Neural progenitor cell (in vitro differentiated cells): ENCODE measurements around the gene PSMA7. TPM values are rescaled to one million over a fixed set of nuclear protein-coding genes. Genes with fewer than 3 reads are reported as not detected.

Source experiments
- DNase-seq: peaks from one replicate; pipeline ENCODE4 v3.0.0-alpha.2; 2016; ENCODE audit warnings: low spot score
- H2AFZ ChIP-seq: fragments of 200-600 bp; sonication (generic); replicated peaks from 2 replicates; pipeline ENCODE4 v1.6.1; 2016; ENCODE audit warnings: antibody characterized with exemption
- H3F3A ChIP-seq: fragments of 200-600 bp; sonication (generic); 2 replicates; pipeline ENCODE4 v1.6.1; 2016; ENCODE audit warnings: antibody characterized with exemption, low read depth
- H3K27ac ChIP-seq: fragments of 200-600 bp; sonication (generic); 2 replicates; pipeline ENCODE4 v1.5.1; 2016; ENCODE audit warnings: mild to moderate bottlenecking
- H3K27me3 ChIP-seq: fragments of 200-600 bp; sonication (generic); 2 replicates; pipeline ENCODE4 v1.6.1; 2016; ENCODE audit warnings: mild to moderate bottlenecking, moderate library complexity
- H3K36me3 ChIP-seq: fragments of 200-600 bp; sonication (generic); 2 replicates; pipeline ENCODE4 v1.5.1; 2016
- H3K4me1 ChIP-seq: fragments of 200-600 bp; sonication (generic); 2 replicates; pipeline ENCODE4 v1.6.1; 2016; ENCODE audit warnings: mixed run types
- H3K4me2 ChIP-seq: fragments of 200-600 bp; sonication (generic); 2 replicates; pipeline ENCODE4 v1.6.1; 2016
- H3K4me3 ChIP-seq: fragments of 200-600 bp; sonication (generic); 2 replicates; pipeline ENCODE4 v1.5.1; 2016
- H3K79me2 ChIP-seq: fragments of 200-600 bp; sonication (generic); 2 replicates; pipeline ENCODE4 v1.6.1; 2016; ENCODE audit warnings: low read depth
- H3K9ac ChIP-seq: fragments of 200-600 bp; sonication (generic); 2 replicates; pipeline ENCODE4 v1.6.1; 2016
- H3K9me3 ChIP-seq: fragments of 200-600 bp; sonication (generic); 2 replicates; pipeline ENCODE4 v1.5.1; 2016; ENCODE audit warnings: low read depth
- H4K20me1 ChIP-seq: fragments of 200-600 bp; sonication (generic); 2 replicates; pipeline ENCODE4 v1.6.1; 2016; ENCODE audit warnings: low read depth
- H3K27ac Mint-ChIP-seq: 3 replicates; pipeline ENCODE4 v1.8.0; 2021; ENCODE audit warnings: mixed read lengths
- H3K27me3 Mint-ChIP-seq: 2 replicates; pipeline ENCODE4 v1.8.0; 2022; ENCODE audit warnings: low read depth, mild to moderate bottlenecking, inconsistent platforms, moderate library complexity, mixed read lengths; ENCODE audit not compliant: insufficient read depth
- H3K36me3 Mint-ChIP-seq: 3 replicates; pipeline ENCODE4 v1.8.0; 2021; ENCODE audit warnings: mixed read lengths
- H3K4me1 Mint-ChIP-seq: 3 replicates; pipeline ENCODE4 v1.8.0; 2021; ENCODE audit warnings: mixed read lengths
- H3K4me3 Mint-ChIP-seq: 3 replicates; pipeline ENCODE4 v1.8.0; 2021; ENCODE audit warnings: mild to moderate bottlenecking, moderate library complexity, mixed read lengths
- H3K9me3 Mint-ChIP-seq: 3 replicates; pipeline ENCODE4 v1.8.0; 2020; ENCODE audit warnings: mixed read lengths
- EZH2 ChIP-seq: fragments of 200-600 bp; sonication (generic); IDR thresholded peaks from 2 replicates; pipeline ENCODE4 v1.6.1; 2017; ENCODE audit warnings: antibody characterized with exemption, mild to moderate bottlenecking, moderate library complexity
- EZH2phosphoT487 ChIP-seq: fragments of 200-600 bp; sonication (generic); IDR thresholded peaks from 2 replicates; pipeline ENCODE4 v1.6.1; 2017; ENCODE audit warnings: antibody characterized with exemption
- total RNA-seq: library from RNA; depleted of rRNA; stranded (reverse); fragments of >200 nt; gene quantifications from 2 replicates; pipeline ENCODE4 v1.2.3, GENCODE V29; 2015; ENCODE audit warnings: low replicate concordance
- TF ChIP-seq, protein P1 (sequence below): fragments of 200-600 bp; sonication (generic); IDR thresholded peaks from 2 replicates; pipeline ENCODE4 v1.5.1; 2017; ENCODE audit warnings: antibody characterized with exemption, mild to moderate bottlenecking

PSMA7 gene
- total RNA-seq, 1 donor from 2014 or later: 237 TPM

DNA sequence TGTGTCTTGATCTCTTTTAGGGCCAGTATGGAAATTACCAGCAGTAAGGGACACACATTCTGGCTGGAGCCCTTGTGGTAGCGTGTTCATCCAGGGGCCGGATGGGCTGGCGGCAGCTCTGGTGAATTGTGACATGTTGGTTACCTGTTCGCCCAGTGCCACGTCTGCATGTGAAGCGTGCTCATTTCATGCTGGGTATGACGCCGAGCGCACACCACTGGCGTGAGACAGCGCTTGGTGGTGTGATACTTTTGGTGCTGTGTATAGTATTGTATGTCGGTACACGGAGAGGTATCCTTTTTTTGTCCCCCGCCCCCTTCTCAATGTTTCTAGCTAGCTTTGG lies 35.9 kb upstream of the PSMA7 start:
- Histone ChIP-seq H3K27ac (no peak overlapping the region), H3K27me3 (no peaks in the 10 kb centered on the region), H3K4me1 (peaks cover 10% of the 10 kb centered on the region), H3K36me3 (peaks cover 7% of the 10 kb centered on the region), H3K4me3 (no peak overlapping the region), H3K9me3 (no peaks in the 10 kb centered on the region), H4K20me1 (no peaks in the 10 kb centered on the region), H3F3A (peaks cover 35% of the 10 kb centered on the region), H3K4me2 (no peak overlapping the region), H2AFZ (no peak overlapping the region), H3K79me2 (peaks cover 12% of the 10 kb centered on the region), H3K9ac (no peak overlapping the region)
- peaks cover 12% of the 10 kb centered on the region for H3K36me3 Mint-ChIP-seq
- H3K9me3 Mint-ChIP-seq: no peaks in the 10 kb centered on the region
- peaks cover 3% of the 10 kb centered on the region for H3K27me3 Mint-ChIP-seq
- no peak overlapping the region for H3K27ac Mint-ChIP-seq
- TF ChIP-seq, protein P1, sequence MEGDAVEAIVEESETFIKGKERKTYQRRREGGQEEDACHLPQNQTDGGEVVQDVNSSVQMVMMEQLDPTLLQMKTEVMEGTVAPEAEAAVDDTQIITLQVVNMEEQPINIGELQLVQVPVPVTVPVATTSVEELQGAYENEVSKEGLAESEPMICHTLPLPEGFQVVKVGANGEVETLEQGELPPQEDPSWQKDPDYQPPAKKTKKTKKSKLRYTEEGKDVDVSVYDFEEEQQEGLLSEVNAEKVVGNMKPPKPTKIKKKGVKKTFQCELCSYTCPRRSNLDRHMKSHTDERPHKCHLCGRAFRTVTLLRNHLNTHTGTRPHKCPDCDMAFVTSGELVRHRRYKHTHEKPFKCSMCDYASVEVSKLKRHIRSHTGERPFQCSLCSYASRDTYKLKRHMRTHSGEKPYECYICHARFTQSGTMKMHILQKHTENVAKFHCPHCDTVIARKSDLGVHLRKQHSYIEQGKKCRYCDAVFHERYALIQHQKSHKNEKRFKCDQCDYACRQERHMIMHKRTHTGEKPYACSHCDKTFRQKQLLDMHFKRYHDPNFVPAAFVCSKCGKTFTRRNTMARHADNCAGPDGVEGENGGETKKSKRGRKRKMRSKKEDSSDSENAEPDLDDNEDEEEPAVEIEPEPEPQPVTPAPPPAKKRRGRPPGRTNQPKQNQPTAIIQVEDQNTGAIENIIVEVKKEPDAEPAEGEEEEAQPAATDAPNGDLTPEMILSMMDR: no peak
- no peak for TF ChIP-seq EZH2
- no peak for DNase-seq
- H3K4me1 Mint-ChIP-seq: peaks cover 14% of the 10 kb centered on the region
- H3K4me3 Mint-ChIP-seq: no peak overlapping the region

DNA sequence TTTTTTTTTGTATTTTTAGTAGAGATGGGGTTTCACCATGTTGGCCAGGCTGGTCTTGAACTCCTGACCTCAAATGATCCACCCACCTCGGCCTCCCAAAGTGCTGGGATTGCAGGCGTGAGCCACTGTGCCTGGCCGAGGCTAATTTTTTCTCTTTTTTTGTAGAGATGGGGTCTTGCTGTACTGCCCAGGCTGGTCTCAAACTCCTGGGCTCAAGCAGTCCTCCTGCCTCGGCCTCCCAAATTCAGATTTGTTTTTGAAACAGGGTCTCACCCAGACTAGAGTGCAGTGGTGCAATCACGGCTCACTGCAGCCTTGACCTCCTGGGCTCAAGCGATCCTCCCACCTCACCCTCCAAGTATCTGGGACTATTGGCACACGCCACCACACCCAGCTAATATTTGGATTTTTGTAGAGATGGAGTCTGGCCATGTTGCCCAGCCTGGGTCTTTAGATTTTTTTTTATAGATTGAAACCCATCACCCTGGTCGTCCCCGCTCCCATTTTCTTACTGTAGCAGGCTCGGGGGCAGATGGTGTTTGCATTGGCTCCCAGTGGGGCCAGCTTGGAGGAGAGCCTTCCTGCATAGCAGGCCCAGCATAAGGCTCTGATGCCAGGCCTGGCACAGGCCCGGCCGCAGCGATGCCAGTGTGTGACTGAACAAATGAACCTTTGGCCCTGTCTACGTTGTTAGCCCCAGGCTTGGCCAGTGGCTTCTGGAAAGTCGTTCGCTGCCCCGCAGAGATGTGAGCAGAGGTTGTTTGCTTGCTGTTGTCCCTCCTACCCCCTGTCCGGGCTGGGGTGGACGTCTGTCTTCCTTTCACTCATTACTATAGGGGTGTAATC lies 35.3 kb upstream of the PSMA7 start:
- Mint-ChIP-seq H3K9me3 (no peaks in the 10 kb centered on the region), H3K27me3 (peaks cover 3% of the 10 kb centered on the region), H3K4me1 (peaks cover 11% of the 10 kb centered on the region), H3K27ac (no peak overlapping the region), H3K36me3 (peaks cover 14% of the 10 kb centered on the region), H3K4me3 (no peak overlapping the region)
- no peak overlapping the region for H2AFZ ChIP-seq
- no peak overlapping the region for H3K9ac ChIP-seq
- DNase-seq: no peak
- peaks cover 6% of the 10 kb centered on the region for H3K79me2 ChIP-seq
- no peaks in the 10 kb centered on the region for H3K9me3 ChIP-seq
- peaks cover 7% of the 10 kb centered on the region for H3K4me1 ChIP-seq
- H3K27me3 ChIP-seq: no peaks in the 10 kb centered on the region
- no peaks in the 10 kb centered on the region for H4K20me1 ChIP-seq
- H3K27ac ChIP-seq: no peak overlapping the region
- H3F3A ChIP-seq: peaks cover 32% of the 10 kb centered on the region
- H3K4me3 ChIP-seq: no peak overlapping the region
- no peak overlapping the region for H3K4me2 ChIP-seq
- TF ChIP-seq, protein P1: no peak
- TF ChIP-seq EZH2phosphoT487: no peak
- no peak for TF ChIP-seq EZH2
- H3K36me3 ChIP-seq: peaks cover 7% of the 10 kb centered on the region

DNA sequence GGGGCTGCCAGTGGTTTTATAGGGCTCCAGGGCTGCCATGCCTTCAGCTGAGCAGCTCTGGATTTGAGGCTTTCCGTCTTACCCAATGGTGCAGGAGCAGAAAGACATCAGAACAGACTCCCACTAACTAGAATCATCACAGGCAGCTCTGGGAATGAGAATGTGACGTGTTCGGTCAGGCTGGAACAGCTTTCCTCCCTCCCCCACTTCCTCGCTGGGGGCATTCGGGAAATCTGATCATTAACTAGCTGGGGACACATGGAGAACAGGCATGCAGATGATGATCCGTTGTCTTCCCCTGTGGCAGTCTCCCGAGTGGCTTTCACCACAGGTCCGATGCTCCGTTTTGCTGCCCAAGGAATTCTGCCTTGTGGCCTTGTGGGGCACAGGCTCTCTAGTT lies 34.1 kb upstream of the PSMA7 start:
- Histone ChIP-seq H3F3A (peaks cover 26% of the 10 kb centered on the region), H3K4me3 (no peak overlapping the region), H3K27ac (no peak overlapping the region), H3K79me2 (no peaks in the 10 kb centered on the region), H4K20me1 (no peaks in the 10 kb centered on the region), H3K27me3 (no peaks in the 10 kb centered on the region), H3K9ac (no peak overlapping the region), H3K4me2 (no peak overlapping the region), H2AFZ (no peak overlapping the region), H3K9me3 (no peaks in the 10 kb centered on the region), H3K4me1 (peaks cover 6% of the 10 kb centered on the region), H3K36me3 (peaks cover 7% of the 10 kb centered on the region)
- peaks cover 14% of the 10 kb centered on the region for H3K36me3 Mint-ChIP-seq
- TF ChIP-seq EZH2: no peak
- TF ChIP-seq, protein P1: no peak
- DNase-seq: no peak
- H3K27me3 Mint-ChIP-seq: peaks cover 3% of the 10 kb centered on the region
- H3K4me3 Mint-ChIP-seq: no peak overlapping the region
- no peaks in the 10 kb centered on the region for H3K9me3 Mint-ChIP-seq
- H3K4me1 Mint-ChIP-seq: peaks cover 8% of the 10 kb centered on the region
- H3K27ac Mint-ChIP-seq: no peak overlapping the region
